GM19351 (cell line): ENCODE data around the gene FAM227A.

Experiments used
- ATAC-seq: cut with Tn5 transposase; IDR thresholded peaks from one replicate; pipeline ENCODE4 v1.9.1; 2021; ENCODE audit warnings: mild to moderate bottlenecking, moderate library complexity; ENCODE audit not compliant: unreplicated experiment

Gene FAM227A

GRCh38 chr22:38554281-38554680, 101.9 kb downstream of the FAM227A start:
- no peak for ATAC-seq

GRCh38 chr22:38549101-38549894, 106.9 kb downstream of the FAM227A start:
- no peak for ATAC-seq

- no peak for ATAC-seq
These were observed 115.5 kb downstream of the FAM227A start for GRCh38 chr22:38540701-38541100.

- ATAC-seq = no peak
These were observed 124.8 kb downstream of the FAM227A start for GRCh38 chr22:38531251-38531938.
